Esophagus muscularis mucosa (tissue), 4 donors: ENCODE measurements around the gene CNIH3.

Experiments used
- CTCF ChIP-seq, 3 experiments: fragments of 200-600 bp in 2 of 3; fragments of 450-650 bp in 1 of 3; sonication (generic) in 2 of 3; IDR thresholded peaks; one replicate each; pipeline ENCODE4 v1.5.1; 2017 to 2019; ENCODE audit warnings: antibody characterized with exemption in 3 of 3, mild to moderate bottlenecking in 2 of 3, moderate library complexity in 1 of 3
- EP300 ChIP-seq: sonication (generic); formaldehyde crosslinking; IDR thresholded peaks from one replicate; pipeline ENCODE4 v1.6.1; 2017; ENCODE audit warnings: antibody characterized with exemption
- POLR2A ChIP-seq: fragments of 450-650 bp; IDR thresholded peaks from one replicate; pipeline ENCODE4 v1.6.1; 2017; ENCODE audit warnings: antibody characterized with exemption, moderate library complexity, mild to moderate bottlenecking, low read depth

- TF ChIP-seq CTCF (IDR thresholded peaks at IDR 0.05): no peak
- TF ChIP-seq EP300: no peak
- TF ChIP-seq POLR2A: no peak
These were observed 166.3 kb downstream of the CNIH3 start for GRCh38 chr1:224782281-224783000.
